ENCODE results near the gene COL6A6. TPM values are rescaled to one million over a fixed set of nuclear protein-coding genes. Genes with fewer than 3 reads are reported as not detected.

The COL6A6 gene
- total RNA-seq, 1 experiment from 2014 or later = 0.11 TPM

GRCh38 chr3:130548356-130548755, 31.4 kb downstream of the COL6A6 start:
- Histone ChIP-seq H3K27ac (ENCODE audit: insufficient read length, low read depth, low read length) (no peak overlapping the region), H3K79me2 (ENCODE audit: insufficient read depth, low read length) (no peaks in the 10 kb centered on the region), H4K91ac (ENCODE audit: insufficient read length, low read depth, low read length) (no peak overlapping the region), H2BK120ac (ENCODE audit: low read depth, low read length, poor library complexity, severe bottlenecking) (no peak overlapping the region), H3K23ac (ENCODE audit: insufficient read length, low read depth, low read length) (no peak overlapping the region), H2AFZ (ENCODE audit: low read length) (no peak overlapping the region), H3K18ac (ENCODE audit: insufficient read length, low read depth, low read length) (no peak overlapping the region), H2AK5ac (ENCODE audit: insufficient read length, low read length) (no peak overlapping the region), H3K9me3 (ENCODE audit: control insufficient read depth, low read depth, low read length) (no peaks in the 10 kb centered on the region), H2BK12ac (ENCODE audit: insufficient read length, low read depth, low read length) (no peak overlapping the region), H3K9ac (ENCODE audit: extremely low read depth, insufficient read length, low read length) (no peak overlapping the region), H4K8ac (replicated peaks; ENCODE audit: insufficient read length, low read depth, low read length) (no peak overlapping the region), H3K4me1 (ENCODE audit: insufficient read depth, low read length) (no peaks in the 10 kb centered on the region), H3K4ac (ENCODE audit: low read depth, low read length) (no peak overlapping the region), H3K14ac (ENCODE audit: insufficient read depth, low read length) (no peak overlapping the region), H3T11ph (ENCODE audit: low read length) (no peak overlapping the region), H2BK5ac (ENCODE audit: insufficient read length, low read length) (no peak overlapping the region), H3K56ac (ENCODE audit: insufficient read length, low read depth, low read length) (no peak overlapping the region), H3K27me3 (ENCODE audit: insufficient read depth, low read length) (no peaks in the 10 kb centered on the region), H2BK20ac (ENCODE audit: low read depth, low read length, poor library complexity, severe bottlenecking) (no peak overlapping the region), H3K4me2 (ENCODE audit: insufficient read depth, insufficient read length, low read length) (no peak overlapping the region), H3K23me2 (ENCODE audit: insufficient read length, low read depth, low read length, poor library complexity, severe bottlenecking) (no peaks in the 10 kb centered on the region), H2BK15ac (ENCODE audit: low read depth, low read length) (no peak overlapping the region), H4K5ac (ENCODE audit: insufficient read length, low read depth, low read length) (no peak overlapping the region), H4K20me1 (ENCODE audit: control insufficient read depth, insufficient read depth, insufficient read length) (no peaks in the 10 kb centered on the region), H3K79me1 (ENCODE audit: insufficient read depth, low read depth, low read length, poor library complexity, severe bottlenecking) (no peaks in the 10 kb centered on the region)
- Mint-ChIP-seq H3K27me3 (ENCODE audit: low read depth) (no peaks in the 10 kb centered on the region; the same call in 1 of the 2 replicates), H3K4me3 (no peak overlapping the region), H3K36me3 (ENCODE audit: insufficient read depth in 1 of 3, low read depth in 3 of 3) (peaks cover 0 to 9% (median 2%) of the 10 kb centered on the region in 3 experiments; a peak in 3 of 7 replicates), H3K9me3 (peaks cover 18 to 22% of the 10 kb centered on the region in 2 experiments; a peak in 4 of 5 replicates), H3K4me1 (no peaks in the 10 kb centered on the region), H3K27ac (no peak overlapping the region)
- DNase-seq = no peak
- TF ChIP-seq CTCF (conservative IDR thresholded peaks at IDR 0.05) = no peak
- WGBS (ENCODE audit: extremely low coverage, insufficient read length, low lambda C conversion rate) = no CpG with 5 or more reads among the region's 1 CpG
